ENCODE results near the gene CTSH. TPM values are rescaled to one million over a fixed set of nuclear protein-coding genes. Genes with fewer than 3 reads are reported as not detected.

CTSH gene
- total RNA-seq, 2 donors from 2014 or later = 34.4 to 58.5 TPM

DNA sequence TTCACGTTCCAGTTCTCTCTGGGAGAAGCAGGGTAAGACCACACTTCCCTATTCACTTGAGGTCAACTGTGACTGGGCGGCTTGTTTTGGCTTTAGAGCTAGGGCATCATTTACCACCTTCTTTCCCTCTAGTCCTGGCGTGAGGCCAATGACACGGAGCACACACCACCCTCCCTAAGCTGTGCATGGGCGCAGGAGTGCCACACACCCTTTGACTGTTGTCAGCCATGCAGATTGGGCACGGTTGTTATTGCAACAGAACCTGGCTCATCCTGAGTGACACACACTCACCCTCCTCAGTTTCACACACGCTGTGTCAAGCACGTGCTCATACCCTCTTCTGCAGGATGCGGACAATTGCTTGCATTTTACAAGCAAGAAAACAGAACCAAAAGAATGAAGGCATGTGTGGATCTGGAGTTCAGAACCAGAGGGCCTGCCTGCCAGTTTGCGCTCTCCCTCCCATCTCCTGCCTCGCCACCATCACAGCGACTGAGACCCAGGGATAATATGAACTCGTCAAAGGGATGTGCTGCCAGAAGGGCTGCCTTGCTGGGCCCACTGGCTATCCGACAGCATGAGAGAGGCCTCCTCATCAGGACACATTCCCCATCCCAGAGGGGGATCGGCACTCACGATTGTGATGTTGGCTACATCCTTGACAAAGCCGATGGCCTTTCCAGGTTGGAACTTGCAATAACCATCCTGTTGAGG lies 17.6 kb downstream of the CTSH start:
- Histone ChIP-seq H3K4me1 (no peaks in the 10 kb centered on the region), H3K27ac (no peak overlapping the region), H3K27me3 (no peaks in the 10 kb centered on the region), H3K9me3 (no peaks in the 10 kb centered on the region), H3K4me3 (no peak overlapping the region), H3K9ac (ENCODE audit: low read depth in 2 of 2, low read length in 2 of 2) (no peak overlapping the region), H3K36me3 (no peaks in the 10 kb centered on the region)
- no peak for TF ChIP-seq CTCF (IDR thresholded peaks at IDR 0.05)
- intact Hi-C loops (cut with DNase I) = no loop called here
- no peak for DNase-seq

- no peak for DNase-seq
- intact Hi-C loops (cut with DNase I) = no loop called here
- H3K36me3 ChIP-seq = peaks cover 8% of the 10 kb centered on the region
Measured at GRCh38 chr15:78925956-78926743, 18.7 kb downstream of the CTSH start.

GRCh38 chr15:78925076-78925624 lies 19.7 kb downstream of the CTSH start:
- no peak for TF ChIP-seq CTCF (IDR thresholded peaks at IDR 0.05)
- Histone ChIP-seq H3K27ac (no peak overlapping the region), H3K4me1 (no peaks in the 10 kb centered on the region), H3K9ac (ENCODE audit: low read depth in 2 of 2, low read length in 2 of 2) (no peak overlapping the region), H3K4me3 (no peak overlapping the region), H3K36me3 (peaks cover 8% of the 10 kb centered on the region), H3K27me3 (no peaks in the 10 kb centered on the region), H3K9me3 (no peaks in the 10 kb centered on the region)
- DNase-seq = no peak
- intact Hi-C loops (cut with DNase I) = no loop called here

More at GRCh38 chr15:78925956-78926743, 18.7 kb downstream of the CTSH start:
- no peaks in the 10 kb centered on the region for H3K27me3 ChIP-seq
- no peak overlapping the region for H3K27ac ChIP-seq
- H3K9ac ChIP-seq (ENCODE audit: low read depth in 2 of 2, low read length in 2 of 2) = no peak overlapping the region
- TF ChIP-seq CTCF (IDR thresholded peaks at IDR 0.05) = no peak
- H3K9me3 ChIP-seq = no peaks in the 10 kb centered on the region
- H3K4me3 ChIP-seq = no peak overlapping the region
- H3K4me1 ChIP-seq = no peaks in the 10 kb centered on the region

GRCh38 chr15:78923480-78924360 lies 21.1 kb downstream of the CTSH start:
- H3K9ac ChIP-seq (ENCODE audit: low read depth in 2 of 2, low read length in 2 of 2) = no peak overlapping the region
- intact Hi-C loops (cut with DNase I) = no loop called here
- no peaks in the 10 kb centered on the region for H3K27me3 ChIP-seq
- no peak for DNase-seq
- H3K9me3 ChIP-seq = no peaks in the 10 kb centered on the region
- H3K4me1 ChIP-seq = no peaks in the 10 kb centered on the region
- H3K36me3 ChIP-seq = peaks cover 8% of the 10 kb centered on the region
- no peak for TF ChIP-seq CTCF (IDR thresholded peaks at IDR 0.05)
- no peak overlapping the region for H3K4me3 ChIP-seq
- H3K27ac ChIP-seq = no peak overlapping the region

DNA sequence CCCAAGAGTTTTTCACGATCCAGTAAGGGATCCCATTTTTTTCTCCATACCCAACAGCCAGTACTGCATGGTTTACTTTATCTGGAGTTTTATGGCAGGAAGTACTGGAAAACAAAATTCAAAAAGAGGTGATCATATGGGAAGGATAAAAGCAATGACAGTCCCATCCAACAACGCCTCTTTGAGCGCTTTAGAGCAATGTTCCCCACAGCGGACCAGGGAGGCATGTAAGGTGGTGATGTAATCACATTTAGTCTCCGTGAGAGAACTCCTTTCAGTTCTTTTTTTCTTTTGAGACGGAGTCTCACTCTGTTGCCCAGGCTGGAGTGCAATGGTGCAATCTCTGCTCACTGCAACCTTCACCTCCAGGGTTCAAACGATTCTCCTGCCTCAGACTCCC lies 21.8 kb downstream of the CTSH start:
- intact Hi-C loops (cut with DNase I) = no loop called here
- H3K27ac ChIP-seq = no peak overlapping the region
- no peaks in the 10 kb centered on the region for H3K27me3 ChIP-seq
- H3K4me1 ChIP-seq = no peaks in the 10 kb centered on the region
- no peaks in the 10 kb centered on the region for H3K9me3 ChIP-seq
- no peak overlapping the region for H3K4me3 ChIP-seq
- no peak overlapping the region for H3K9ac ChIP-seq (ENCODE audit: low read depth in 2 of 2, low read length in 2 of 2)
- DNase-seq = no peak
- TF ChIP-seq CTCF (IDR thresholded peaks at IDR 0.05) = no peak
- peaks cover 8% of the 10 kb centered on the region for H3K36me3 ChIP-seq

Data from colonic mucosa (tissue), 4 donors.